Measurements from ENCODE around the gene GTF2E1.
"Not testable (repeated sequence)": the region's sequence is repeated elsewhere in the genome, so short reads cannot be mapped to it uniquely, and the experiment has no call there.

Gene GTF2E1

DNA sequence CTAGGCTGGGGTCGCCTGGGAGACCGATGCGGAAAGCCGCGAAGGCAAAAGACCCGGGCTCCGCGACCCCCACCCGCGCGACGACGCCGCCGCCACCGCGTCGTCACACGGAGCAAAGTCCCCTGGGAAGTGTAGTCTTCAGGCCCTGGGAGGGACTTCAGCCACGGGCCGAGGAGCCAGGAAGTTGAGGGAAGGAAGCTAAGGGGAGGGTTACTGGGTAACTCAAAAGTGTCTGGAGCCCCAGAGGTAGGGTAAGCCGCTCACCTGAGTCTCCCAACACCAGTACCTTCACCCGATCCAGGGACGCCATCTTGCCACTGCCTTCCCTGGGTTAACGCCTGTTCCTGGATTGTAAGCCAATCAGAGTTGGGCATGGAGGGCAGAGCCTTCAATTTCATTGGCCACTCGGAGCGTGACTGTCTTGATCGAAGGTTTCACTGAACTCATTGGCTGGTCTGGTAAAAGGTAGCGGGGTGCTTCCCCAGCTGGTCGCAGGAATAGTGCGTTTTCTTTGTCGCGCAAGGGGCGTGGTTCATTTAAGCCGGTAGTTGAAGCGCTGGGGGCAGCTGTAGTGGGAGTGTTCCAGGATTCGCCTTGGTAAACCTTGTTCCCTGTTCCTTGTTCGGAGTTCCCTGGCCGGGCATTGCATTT, at the start of gene GTF2E1, which contains the start of gene RABL3:
GTF2E1 (plus strand) TSS at position 547 of the 651 bp plus-strand sequence. CDS start 7,809 bp downstream, outside the sequence.
RABL3 (minus strand) TSS at position 319 of the 651 bp plus-strand sequence; CDS start at position 310, 9 bp downstream.
- in situ Hi-C loops (cut with MboI; ENCODE audit: low sequenced_read_pairs): no loop called here

DNA sequence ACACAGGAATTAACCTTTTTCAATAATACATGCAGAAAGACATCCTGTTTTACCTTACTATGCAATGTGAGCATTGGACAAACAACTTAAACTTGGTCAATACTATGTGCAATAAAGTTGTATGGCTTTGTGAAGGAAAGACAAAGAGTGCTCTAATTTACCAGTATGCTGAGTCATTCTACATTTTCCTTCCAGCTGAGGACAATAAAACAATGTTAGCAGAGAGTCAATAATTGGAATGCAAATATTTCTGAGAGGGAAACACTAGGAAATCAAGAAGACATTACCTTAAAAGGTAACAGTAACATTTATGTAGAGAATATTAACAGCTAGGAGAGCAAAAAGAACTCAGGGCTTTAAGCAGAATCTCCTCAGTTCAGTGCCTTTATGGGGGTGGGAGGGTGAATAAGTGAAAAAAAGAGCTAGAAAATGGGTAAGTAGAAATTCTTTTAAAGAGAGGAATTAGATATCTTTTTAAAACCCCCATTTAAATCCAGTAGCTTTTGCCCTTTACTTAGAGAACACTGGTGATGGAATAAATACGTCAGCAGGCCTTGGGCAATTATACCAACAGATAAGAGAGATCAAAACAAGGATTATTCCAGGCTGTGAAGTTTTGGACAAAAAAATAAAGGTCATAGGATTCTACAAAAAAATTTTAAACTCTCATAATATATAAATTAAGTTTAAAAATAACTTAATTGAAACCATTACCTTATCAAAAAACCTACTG, 48.9 kb upstream of the GTF2E1 start:
- in situ Hi-C loops (cut with MboI; ENCODE audit: low sequenced_read_pairs): no loop called here

- in situ Hi-C loops (cut with MboI; ENCODE audit: low sequenced_read_pairs): no loop called here
Measured at GRCh38 chr3:120699333-120699732, 43.2 kb upstream of the GTF2E1 start.

DNA sequence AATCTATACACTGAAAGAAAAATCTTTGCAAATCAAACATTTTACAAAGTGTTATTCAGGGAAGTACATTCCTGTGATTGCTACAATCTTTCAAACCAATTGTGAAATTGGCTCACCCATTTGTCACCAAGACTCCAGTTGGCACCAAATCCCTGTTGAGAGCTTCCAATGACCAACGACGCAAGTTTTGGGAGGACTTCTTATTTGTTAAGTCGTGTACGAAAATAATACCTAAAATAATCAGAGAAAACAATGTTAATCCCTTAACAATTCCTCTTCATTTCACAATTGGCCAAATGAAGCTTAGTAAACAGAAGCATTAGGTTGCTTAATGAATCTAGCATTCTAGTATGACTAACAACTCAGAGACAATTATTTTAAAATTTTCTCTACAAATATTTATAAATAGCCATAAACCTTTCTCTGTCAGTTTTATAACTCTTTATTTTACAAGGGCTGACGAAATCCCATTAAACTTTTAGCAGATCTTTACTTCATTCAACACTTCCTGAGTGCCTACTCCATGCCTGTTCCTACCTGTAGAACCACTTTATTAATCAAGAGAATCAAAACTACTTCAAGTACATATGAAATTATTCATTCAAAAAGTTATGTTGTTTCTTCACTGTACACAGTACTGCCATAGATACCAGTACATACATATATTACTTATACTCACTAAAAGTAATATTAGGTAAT, 36.5 kb upstream of the GTF2E1 start:
- in situ Hi-C loops (cut with MboI; ENCODE audit: low sequenced_read_pairs): loop anchor here (25.0 kb wide), 1 partner anchor 94 kb away; no protein-coding TSS in a partner anchor

- in situ Hi-C loops (cut with MboI; ENCODE audit: low sequenced_read_pairs): loop anchor here (25.0 kb wide), 1 partner anchor 95 kb away; no protein-coding TSS in a partner anchor
Measured at GRCh38 chr3:120706950-120707349, 35.6 kb upstream of the GTF2E1 start.

- in situ Hi-C loops (cut with MboI; ENCODE audit: low sequenced_read_pairs): loop anchor here (25.0 kb wide), 1 partner anchor 96 kb away; no protein-coding TSS in a partner anchor
Measured at GRCh38 chr3:120708408-120708807, 34.1 kb upstream of the GTF2E1 start.

- in situ Hi-C loops (cut with MboI; ENCODE audit: low sequenced_read_pairs): loop anchor here (25.0 kb wide), 1 partner anchor 98 kb away; no protein-coding TSS in a partner anchor
Measured at GRCh38 chr3:120710369-120710768, 32.2 kb upstream of the GTF2E1 start.

GRCh38 chr3:120713262-120713661, 29.3 kb upstream of the GTF2E1 start:
- in situ Hi-C loops (cut with MboI; ENCODE audit: low sequenced_read_pairs): loop anchor here (25.0 kb wide), 1 partner anchor 101 kb away; no protein-coding TSS in a partner anchor

DNA sequence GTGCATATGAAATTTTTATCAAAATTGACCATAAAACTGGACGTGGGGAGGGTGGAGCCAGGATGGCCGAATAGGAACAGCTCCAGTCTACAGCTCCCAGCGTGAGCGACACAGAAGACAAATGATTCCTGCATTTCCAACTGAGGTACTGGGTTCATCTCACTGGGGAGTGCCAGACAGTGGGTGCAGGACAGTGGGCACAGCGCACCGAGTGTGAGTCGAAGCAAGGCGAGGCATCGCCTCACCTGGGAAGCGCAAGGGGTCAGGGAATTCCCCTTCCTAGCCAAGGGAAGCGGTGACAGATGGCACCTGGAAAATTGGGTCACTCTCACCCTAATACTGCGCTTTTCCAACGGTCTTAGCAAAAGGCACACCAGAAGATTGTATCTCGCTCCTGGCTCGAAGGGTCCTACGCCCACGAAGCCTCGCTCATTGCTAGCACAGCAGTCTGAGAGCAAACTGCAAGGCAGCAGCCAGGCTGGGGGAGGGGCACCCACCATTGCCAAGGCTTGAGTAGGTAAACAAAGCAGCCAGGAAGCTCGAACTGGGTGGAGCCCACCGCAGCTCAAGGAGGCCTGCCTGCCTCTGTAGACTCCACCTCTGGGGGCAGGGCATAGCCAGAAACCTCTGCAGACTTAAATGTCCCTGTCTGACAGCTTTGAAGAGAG, 23.2 kb upstream of the GTF2E1 start:
- in situ Hi-C loops (cut with MboI; ENCODE audit: low sequenced_read_pairs): loop anchor here (25.0 kb wide), 1 partner anchor 107 kb away; no protein-coding TSS in a partner anchor

DNA sequence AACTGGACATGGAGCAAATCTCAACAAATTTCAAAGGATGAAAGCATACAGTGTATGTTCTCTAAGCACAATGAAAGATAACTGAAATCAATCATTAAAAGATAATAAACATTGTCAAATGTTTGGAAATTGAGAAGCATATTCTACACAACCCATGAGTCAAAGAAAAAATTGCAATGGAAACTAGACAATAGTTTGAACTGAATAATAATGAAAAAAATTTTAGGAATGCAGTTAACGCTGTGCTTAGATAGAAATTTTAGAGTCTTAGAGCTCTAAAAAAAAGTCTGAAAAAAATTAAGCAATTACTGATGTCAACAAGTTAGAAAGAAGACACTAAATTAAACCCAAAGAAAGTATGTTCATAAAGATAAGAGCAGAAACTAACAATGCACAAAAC, 15.8 kb upstream of the GTF2E1 start:
- in situ Hi-C loops (cut with MboI; ENCODE audit: low sequenced_read_pairs): no loop called here

DNA sequence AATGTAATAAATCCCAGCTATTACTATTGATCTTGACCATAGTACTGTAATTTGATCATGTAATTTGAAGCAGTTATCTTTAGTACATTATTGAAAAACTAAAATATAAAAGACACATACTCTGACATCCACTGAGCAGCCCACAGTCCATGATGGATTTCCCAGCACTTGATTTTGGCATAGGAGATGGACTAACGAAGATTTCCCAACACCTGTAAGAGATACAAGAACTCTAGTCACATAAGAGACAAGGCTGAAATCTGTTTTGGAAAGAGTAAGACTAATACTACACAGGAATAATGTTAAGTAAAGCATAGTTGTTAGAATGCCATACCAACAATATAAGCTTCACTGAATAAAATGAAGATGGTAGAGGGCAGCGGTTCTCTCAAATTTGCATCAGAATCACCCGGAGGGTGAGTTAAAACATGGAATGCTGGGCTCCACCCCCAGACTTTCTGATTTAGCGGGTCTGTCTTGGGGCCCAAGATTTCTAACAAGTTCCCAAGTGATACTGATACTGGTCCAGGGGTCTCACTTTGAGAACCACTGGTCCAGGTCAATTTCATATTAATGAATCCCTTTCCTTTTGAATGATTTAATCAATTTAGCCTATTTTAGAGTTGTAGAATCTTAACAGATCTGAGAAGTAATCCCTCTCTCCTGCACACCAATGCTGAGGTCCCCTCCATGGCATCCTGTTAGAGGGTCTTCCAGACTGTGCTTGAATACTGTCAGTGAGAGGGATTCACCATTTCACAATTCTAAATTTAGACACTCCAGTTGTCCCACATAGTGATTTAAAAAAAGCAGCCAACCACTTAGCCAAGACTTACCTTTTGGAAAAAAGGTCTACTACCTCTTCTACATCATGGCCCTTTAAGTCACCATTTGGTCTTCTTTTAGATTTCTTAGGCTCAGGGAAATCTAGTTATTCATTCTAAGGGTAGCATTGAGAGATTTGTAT, 11.7 kb upstream of the GTF2E1 start:
- in situ Hi-C loops (cut with MboI; ENCODE audit: low sequenced_read_pairs): no loop called here

- in situ Hi-C loops (cut with MboI; ENCODE audit: low sequenced_read_pairs): not testable (repeated sequence)
Measured at GRCh38 chr3:120738006-120738405, 4.5 kb upstream of the GTF2E1 start.

DNA sequence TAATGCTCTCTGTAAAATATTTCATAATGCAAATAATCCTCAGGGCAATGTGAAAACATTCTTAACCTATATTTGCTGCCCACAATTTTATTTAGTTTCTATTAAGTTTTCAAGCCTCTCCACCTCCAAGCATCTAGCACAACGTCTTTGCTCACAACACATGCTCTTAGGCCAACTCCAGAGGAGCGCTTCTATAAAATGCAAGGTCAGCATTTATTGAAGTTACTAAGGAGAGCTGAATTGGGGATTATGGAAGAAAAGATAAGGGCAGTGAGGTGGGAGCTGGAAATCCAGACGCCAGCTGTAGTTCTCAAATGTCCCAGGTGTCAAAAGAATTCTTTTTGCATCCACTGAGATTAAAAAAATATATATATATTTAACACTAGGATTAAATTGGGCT, 1.2 kb upstream of the GTF2E1 start:
- in situ Hi-C loops (cut with MboI; ENCODE audit: low sequenced_read_pairs): no loop called here

GRCh38 chr3:120741837-120742197, 727 bp upstream of the GTF2E1 start:
- in situ Hi-C loops (cut with MboI; ENCODE audit: low sequenced_read_pairs): no loop called here

DNA sequence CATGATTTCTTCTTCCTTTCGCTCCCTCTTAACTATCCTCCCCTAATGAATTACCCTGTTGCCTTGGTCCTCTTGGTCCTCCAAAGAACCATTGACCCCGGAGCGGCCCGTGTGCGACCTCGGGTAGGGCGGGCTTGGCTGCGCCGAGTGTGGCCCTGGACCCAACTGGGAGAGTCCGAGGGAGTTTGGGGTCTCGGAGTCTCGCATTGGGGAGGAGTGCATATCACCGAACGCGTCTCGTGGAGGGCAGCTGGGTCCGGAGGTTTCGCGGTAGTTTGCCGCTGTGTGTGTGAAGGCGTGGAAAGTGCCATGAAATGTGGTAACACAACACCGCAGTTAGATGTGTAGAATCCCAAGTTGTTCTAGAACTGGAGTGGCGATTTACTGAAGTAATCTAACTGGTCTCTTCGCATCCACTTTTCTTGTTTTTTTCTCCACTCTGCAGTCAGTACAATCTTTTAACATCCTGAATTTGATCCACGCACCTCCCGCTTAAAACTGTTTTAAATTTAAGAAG, 363 bp downstream of the GTF2E1 start:
- in situ Hi-C loops (cut with MboI; ENCODE audit: low sequenced_read_pairs): no loop called here

DNA sequence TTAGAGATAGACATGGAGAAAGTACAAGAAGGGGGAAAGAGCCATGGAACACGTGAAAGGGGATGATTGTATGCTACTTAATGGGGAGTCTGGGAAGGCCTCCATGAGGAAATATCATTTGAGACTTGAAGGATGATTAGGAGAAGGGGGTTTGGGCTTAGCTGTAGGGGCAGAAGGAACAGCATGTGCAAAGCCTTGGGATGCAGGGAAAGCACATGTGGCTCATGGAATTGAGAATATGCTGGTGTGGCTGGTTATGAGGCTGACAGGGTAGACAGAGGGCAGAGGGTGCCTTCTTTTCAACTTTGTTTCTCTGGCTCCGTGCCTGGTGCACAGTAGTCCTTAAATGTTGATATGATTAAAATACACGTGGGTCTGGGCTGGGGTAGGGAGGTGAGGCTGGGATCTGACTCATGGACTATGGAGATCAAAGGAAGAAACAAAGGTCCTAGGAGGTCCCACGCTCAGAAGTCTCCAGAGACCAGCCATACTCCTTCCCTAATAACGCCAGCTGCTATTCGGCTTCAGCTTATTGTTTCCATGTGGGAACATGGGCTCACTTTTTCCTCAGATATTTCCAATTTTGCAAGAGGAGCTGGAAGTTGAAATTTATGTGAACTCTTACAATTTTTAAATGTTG, 1.1 kb downstream of the GTF2E1 start:
- in situ Hi-C loops (cut with MboI; ENCODE audit: low sequenced_read_pairs): no loop called here

- in situ Hi-C loops (cut with MboI; ENCODE audit: low sequenced_read_pairs): no loop called here
Measured at GRCh38 chr3:120745466-120745865, 2.9 kb downstream of the GTF2E1 start.

- in situ Hi-C loops (cut with MboI; ENCODE audit: low sequenced_read_pairs): no loop called here
Measured at GRCh38 chr3:120749843-120750242, 7.3 kb downstream of the GTF2E1 start.

GRCh38 chr3:120752230-120752629, 9.7 kb downstream of the GTF2E1 start:
- in situ Hi-C loops (cut with MboI; ENCODE audit: low sequenced_read_pairs): no loop called here

All from HL-60/S4 (cell line).